WTC11 (cell line): ENCODE measurements around the gene SLC2A11. TPM values are rescaled to one million over a fixed set of nuclear protein-coding genes. Genes with fewer than 3 reads are reported as not detected.

ENCODE experiments used
- CDX4 ChIP-seq: fragments of 250-450 bp; sonication (Bioruptor Pico); IDR thresholded peaks from 2 replicates; pipeline ENCODE4 v1.9.0; 2021; ENCODE audit warnings: moderate library complexity, mild to moderate bottlenecking, inconsistent platforms, borderline replicate concordance
- ETV6 ChIP-seq: sonication (generic); formaldehyde crosslinking; IDR thresholded peaks from 2 replicates; pipeline ENCODE4 v1.8.1; 2022; ENCODE audit warnings: mild to moderate bottlenecking, missing genetic modification reagents
- MAX ChIP-seq: sonication (generic); formaldehyde crosslinking; IDR thresholded peaks from 2 replicates; pipeline ENCODE4 v1.8.0; 2022; ENCODE audit warnings: mild to moderate bottlenecking, missing genetic modification reagents
- USF2 ChIP-seq: sonication (generic); formaldehyde crosslinking; IDR thresholded peaks from 2 replicates; pipeline ENCODE4 v1.8.1; 2023; ENCODE audit warnings: mild to moderate bottlenecking, missing genetic modification reagents, moderate library complexity
- total RNA-seq: library from RNA; stranded (reverse); gene quantifications from 3 replicates; pipeline ENCODE4 v1.2.3, GENCODE V29; 2021

Gene SLC2A11
- total RNA-seq, 1 experiment from 2014 or later = 19.9 TPM

GRCh38 chr22:23926561-23926960, 68.9 kb downstream of the SLC2A11 start (continued):
- no peak for TF ChIP-seq CDX4 (CRISPR knock-in tag)
- TF ChIP-seq USF2 (CRISPR knock-in tag) = no peak
- no peak for TF ChIP-seq ETV6 (CRISPR knock-in tag)
- TF ChIP-seq MAX = no peak

Other genes with a start within 250 kb of the SLC2A11 start
- 0.21 to 0.32 TPM (median 0.26 TPM) in 3 replicates for gene DRICH1, start 225.6 kb upstream of the SLC2A11 start, total RNA-seq
- 0.05 TPM in 1 of 3 replicates, not detected in the others for gene RGL4, start 166.9 kb upstream of the SLC2A11 start, total RNA-seq
- gene ZNF70, start 106.8 kb upstream of the SLC2A11 start, total RNA-seq = 3.3 to 3.6 TPM (median 3.3 TPM) in 3 replicates
- 0.81 to 1.3 TPM (median 0.87 TPM) in 3 replicates for gene VPREB3, start 103.5 kb upstream of the SLC2A11 start, total RNA-seq
- 2.7 to 3.6 TPM (median 3.5 TPM) in 3 replicates for gene C22orf15, start 94.9 kb upstream of the SLC2A11 start, total RNA-seq
- 170 to 198 TPM (median 171 TPM) in 3 replicates for gene CHCHD10, start 89.9 kb upstream of the SLC2A11 start, total RNA-seq
- 14.5 to 16.5 TPM (median 16.2 TPM) in 3 replicates for gene MMP11, start 85.0 kb upstream of the SLC2A11 start, total RNA-seq
- gene SMARCB1, start 70.9 kb upstream of the SLC2A11 start, total RNA-seq = 135 to 149 TPM (median 146 TPM) in 3 replicates
- gene DERL3, start 18.9 kb upstream of the SLC2A11 start, total RNA-seq = 10.9 to 12.5 TPM (median 11.3 TPM) in 3 replicates
- gene MIF, start 36.5 kb downstream of the SLC2A11 start, total RNA-seq = 1,424 to 1,978 TPM (median 1,885 TPM) in 3 replicates
- gene GSTT2B, start 103.3 kb downstream of the SLC2A11 start, total RNA-seq = 16.6 to 23.2 TPM (median 19.8 TPM) in 3 replicates
- 3.6 to 5.8 TPM (median 3.6 TPM) in 3 replicates for gene DDTL, start 109.0 kb downstream of the SLC2A11 start, total RNA-seq
- 194 to 238 TPM (median 205 TPM) in 3 replicates for gene DDT, start 116.6 kb downstream of the SLC2A11 start, total RNA-seq
- gene GSTT2, start 122.3 kb downstream of the SLC2A11 start, total RNA-seq = 0.50 to 1.2 TPM (median 1.1 TPM) in 3 replicates
- not detected in 3 replicates for gene GSTT4, start 147.6 kb downstream of the SLC2A11 start, total RNA-seq
- 72.5 to 79.2 TPM (median 79.0 TPM) in 3 replicates for gene CABIN1, start 153.4 kb downstream of the SLC2A11 start, total RNA-seq